Superior temporal gyrus (tissue), 1 donor: Measurements from ENCODE around the gene TP53RK.
"Not testable (repeated sequence)": the region's sequence is repeated elsewhere in the genome, so short reads cannot be mapped to it uniquely, and the experiment has no call there.

Source experiments
- DNase-seq: peaks from one replicate; pipeline ENCODE4 v3.0.0-alpha.2; 2016; ENCODE audit errors: extremely low spot score

The TP53RK gene

GRCh38 chr20:46683011-46683667 is 6.1 kb downstream of the TP53RK start:
- no peak for DNase-seq

DNA sequence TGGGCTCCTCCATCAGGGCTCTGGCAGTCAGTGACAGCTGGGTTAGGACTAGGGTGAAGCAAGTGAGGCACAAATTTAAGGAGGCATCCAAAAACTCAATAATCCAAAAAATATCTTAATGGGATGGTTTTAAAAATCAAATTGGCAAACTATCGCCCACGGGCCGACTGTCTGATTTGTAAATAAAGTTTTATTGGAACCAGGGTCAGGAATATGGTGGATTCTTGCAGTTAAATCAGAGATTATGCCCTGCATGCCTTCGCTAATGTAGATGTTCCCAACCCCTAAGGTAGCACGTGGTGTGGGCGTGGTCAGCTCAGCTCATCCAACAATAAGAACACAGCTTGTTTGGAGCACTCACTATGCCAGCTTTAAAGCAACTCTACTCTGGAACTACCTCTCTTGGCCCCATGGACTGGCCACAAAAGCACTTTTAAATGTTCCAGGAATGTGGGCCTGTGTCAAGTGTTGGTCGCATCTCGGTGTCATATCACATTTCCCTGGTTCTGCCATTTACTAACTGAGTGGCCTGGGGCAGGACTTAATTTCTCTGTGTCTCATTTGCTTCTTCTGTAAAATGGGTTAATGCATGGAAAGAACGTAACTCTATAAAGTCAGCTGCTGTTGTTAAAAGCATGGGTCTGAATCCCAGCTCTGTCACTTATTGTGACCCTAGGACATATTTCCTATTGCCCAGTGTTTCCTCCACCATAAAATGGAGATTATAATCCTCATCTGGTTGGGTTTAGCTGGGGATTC is 7.0 kb downstream of the TP53RK start:
- DNase-seq = no peak

GRCh38 chr20:46681032-46681854 is 8.0 kb downstream of the TP53RK start:
- DNase-seq = peak; percentile 91

DNA sequence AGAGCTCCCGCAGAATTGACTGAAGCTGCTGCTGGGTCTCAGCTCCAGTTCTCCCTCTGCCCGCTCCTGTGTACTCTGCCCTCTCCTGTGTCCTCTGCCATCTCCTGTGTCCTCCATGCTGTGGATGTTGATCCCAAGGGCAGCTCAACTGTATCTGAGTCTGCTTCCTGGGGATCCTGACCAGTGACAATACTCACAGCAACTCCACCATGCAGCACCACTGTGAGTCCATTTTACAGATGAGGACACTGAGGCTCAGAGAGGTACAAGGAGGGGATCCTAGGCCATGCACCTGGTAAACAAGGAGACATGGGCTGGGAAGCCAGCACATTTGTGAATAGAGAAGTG is 8.6 kb downstream of the TP53RK start:
- no peak for DNase-seq

- no peak for DNase-seq
These were observed 10.7 kb downstream of the TP53RK start for GRCh38 chr20:46678516-46678915.

- no peak for DNase-seq
These were observed 11.6 kb downstream of the TP53RK start for GRCh38 chr20:46677608-46678007.

- DNase-seq = not testable (repeated sequence)
These were observed 12.5 kb downstream of the TP53RK start for GRCh38 chr20:46676649-46677316.

DNA sequence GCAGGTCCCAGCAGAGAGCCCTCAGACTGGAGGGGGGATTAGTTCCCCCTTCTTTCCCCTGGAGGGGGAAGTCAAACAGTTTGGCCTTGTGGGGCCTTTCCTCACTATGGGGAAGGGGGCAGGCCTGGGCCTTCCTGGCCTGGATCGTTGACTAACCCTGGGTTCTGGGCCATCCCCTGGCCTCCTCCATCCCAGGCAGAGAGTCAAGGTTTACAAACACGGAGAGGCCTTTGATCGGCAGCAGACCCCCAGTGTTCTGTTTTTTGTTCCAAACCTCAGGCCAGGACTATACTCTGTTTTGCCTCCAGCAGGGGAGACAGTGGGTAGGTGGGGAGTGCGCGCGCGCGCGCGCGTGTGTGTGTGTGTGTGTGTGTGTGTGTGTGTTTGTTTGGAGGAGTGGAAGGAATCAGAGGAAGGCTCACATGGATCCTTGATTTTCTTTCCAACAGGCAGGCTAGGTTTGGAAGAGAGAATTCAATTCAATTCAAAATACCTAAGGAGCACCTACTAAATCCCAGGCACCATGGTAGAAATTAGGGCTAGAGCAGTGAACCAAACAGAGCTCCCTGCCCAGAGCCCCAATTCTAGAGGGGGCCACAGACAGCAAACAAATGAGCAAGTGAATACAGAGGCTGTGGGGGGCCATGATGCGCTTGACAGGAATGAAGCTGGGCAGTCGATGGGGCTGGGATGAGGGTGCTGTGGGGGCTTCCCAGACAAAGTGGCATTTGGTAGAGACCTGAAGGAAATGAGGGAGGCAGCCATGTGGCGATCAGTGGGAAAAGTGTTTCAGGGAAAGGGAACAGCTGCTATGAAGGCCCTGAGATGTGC is 14.8 kb downstream of the TP53RK start:
- DNase-seq = no peak

DNA sequence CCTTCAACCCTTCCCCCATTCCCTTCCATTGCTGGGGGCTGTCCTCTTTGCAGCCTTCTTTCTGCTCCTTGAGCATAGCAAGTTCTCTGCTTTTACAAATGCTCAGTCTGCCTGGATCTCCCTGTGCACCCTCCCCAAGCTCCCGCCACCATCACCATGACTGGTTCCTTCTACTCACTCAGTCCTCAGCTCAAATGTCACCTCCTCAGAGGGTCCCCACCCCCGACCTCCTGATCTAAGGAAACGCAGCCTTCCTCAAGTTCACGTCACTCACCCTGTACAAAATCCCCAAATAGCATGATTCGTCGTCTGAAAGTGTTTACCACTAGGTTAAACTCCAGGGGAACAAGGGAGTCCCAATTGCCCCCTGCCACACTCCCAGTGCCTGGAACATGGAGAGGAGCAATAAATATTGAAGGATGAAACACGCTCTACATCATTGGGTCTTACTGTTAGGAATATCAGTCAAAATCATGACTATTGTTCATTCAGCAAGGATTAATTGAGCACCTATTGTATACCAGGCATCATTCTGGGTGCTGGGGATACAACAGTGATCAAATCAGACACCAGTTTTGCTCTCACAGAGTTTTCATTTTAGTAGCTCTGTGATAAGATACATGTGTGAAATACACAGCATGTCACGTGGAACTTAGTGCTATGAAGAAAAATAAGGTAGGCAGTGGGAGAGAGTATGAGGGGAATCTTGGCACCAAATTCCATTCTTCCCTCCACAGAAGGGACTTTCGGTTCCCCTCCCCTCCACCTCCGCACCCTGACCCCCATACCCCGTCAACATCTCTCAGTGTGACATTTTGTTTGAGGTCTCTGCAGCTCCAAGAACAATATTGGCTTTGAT is 15.6 kb downstream of the TP53RK start:
- no peak for DNase-seq

- no peak for DNase-seq
These were observed 16.6 kb downstream of the TP53RK start for GRCh38 chr20:46672543-46673148.

DNA sequence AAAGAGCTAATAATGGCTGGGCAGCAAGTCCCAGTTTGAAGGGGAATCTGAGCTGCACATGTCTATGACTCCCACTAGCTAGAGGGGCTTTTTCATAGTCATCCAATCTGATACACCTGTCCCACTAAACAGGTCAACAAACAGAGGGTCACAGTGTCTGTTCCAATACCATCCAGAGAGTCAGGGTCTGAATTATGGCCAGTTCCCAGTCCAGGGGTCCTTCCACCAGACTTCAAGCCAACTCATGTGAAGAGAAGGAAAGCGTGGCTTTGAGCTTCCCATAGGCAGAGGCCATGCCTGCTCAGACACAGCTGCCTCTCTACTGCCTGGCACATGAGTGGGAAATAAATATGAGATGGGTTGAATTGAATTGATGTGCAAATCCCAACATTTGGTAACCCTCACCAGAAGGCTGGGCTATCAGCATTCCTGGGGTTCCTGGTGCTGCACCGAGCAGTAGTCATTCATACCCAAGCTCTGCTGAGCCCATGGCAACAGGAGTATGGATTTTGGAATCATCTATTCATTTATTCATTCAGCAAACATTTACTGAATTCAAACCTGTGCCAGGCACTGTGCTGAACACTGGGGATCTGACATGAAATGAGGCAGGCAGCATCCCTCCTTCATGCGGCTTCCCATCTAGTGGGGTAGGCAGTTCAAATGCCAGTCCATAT is 17.2 kb downstream of the TP53RK start:
- DNase-seq = no peak

GRCh38 chr20:46670585-46671584 is 18.4 kb downstream of the TP53RK start:
- DNase-seq = no peak

DNA sequence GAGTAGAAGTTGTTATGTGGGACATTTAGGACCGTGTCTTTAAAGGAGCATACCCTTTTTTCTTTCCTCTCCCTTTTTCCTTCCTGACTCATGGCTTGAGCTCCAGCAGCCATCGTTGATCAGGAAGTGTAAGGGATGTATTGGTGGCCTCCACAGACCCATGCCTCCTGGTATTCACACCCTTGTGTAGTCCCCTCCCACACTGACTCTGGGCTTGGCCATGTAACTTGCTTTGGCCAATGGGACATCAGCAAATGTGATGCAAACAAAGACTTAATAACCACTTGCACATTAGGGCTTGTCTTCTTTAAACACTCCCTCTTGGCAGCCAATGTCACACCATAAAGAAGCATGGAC is 19.0 kb downstream of the TP53RK start:
- no peak for DNase-seq

DNA sequence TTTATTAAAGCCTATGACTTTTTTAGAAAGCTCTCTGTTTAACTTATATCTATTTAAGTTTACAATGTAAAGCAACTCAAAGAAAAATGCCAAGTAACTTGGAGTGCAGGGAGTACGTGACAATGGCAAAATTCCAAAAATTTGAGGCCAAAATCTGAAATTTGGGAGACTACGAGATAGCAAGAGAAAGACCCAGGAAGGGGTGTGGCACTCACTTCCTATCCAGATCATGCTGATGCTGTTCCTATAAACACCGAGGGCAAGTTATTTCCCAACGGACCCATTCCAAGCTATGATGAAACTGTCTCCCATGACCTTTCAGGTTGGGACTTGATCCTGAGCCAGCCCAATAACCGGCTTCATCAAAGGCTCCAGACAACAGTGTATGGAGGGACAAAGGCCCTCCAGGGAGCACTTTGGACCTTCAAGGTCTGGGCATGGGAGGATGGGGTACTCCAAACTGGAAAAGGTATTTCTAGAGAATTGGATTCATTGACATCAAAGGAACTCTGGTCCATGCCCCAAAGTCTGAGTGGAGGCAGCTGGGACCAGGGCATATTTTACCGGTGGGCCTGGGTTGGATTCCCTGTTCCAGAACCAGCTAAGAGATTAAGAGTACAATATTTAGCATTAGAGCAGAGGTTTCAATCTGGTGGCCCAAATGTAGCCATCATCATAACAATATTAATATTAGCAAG is 22.3 kb downstream of the TP53RK start:
- no peak for DNase-seq

GRCh38 chr20:46666306-46666705 is 22.9 kb downstream of the TP53RK start:
- no peak for DNase-seq

- DNase-seq = no peak
These were observed 23.6 kb downstream of the TP53RK start for GRCh38 chr20:46665602-46666001.

DNA sequence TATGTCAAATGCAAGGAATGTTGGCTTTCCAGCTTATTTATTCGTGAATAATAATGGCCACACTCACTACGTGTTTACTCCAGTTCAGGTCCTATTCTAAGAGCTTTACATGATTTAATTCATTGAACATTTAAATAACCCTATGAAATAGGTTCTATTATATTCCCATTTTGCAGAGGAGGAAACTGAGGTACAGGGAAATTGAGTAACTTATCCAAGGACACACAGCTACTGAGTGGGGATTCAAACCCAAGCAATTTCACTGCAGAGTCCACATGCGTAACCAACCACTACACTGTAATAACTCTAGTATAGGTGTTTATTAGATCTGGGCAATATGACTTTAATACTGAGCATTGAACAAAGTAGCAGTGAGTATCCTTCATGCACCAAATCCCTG is 25.7 kb downstream of the TP53RK start:
- DNase-seq = no peak

GRCh38 chr20:46661659-46662058 is 27.6 kb downstream of the TP53RK start:
- no peak for DNase-seq
